ENCODE data around the gene GAK. TPM values are rescaled to one million over a fixed set of nuclear protein-coding genes. Genes with fewer than 3 reads are reported as not detected.

The GAK gene
- total and polyA plus RNA-seq, 2 of the 13 experiments (the other 11 are each of a cell fraction or from before 2014, with no cell fraction given) = 17.5 to 44.3 TPM

- TF ChIP-seq, protein P1, sequence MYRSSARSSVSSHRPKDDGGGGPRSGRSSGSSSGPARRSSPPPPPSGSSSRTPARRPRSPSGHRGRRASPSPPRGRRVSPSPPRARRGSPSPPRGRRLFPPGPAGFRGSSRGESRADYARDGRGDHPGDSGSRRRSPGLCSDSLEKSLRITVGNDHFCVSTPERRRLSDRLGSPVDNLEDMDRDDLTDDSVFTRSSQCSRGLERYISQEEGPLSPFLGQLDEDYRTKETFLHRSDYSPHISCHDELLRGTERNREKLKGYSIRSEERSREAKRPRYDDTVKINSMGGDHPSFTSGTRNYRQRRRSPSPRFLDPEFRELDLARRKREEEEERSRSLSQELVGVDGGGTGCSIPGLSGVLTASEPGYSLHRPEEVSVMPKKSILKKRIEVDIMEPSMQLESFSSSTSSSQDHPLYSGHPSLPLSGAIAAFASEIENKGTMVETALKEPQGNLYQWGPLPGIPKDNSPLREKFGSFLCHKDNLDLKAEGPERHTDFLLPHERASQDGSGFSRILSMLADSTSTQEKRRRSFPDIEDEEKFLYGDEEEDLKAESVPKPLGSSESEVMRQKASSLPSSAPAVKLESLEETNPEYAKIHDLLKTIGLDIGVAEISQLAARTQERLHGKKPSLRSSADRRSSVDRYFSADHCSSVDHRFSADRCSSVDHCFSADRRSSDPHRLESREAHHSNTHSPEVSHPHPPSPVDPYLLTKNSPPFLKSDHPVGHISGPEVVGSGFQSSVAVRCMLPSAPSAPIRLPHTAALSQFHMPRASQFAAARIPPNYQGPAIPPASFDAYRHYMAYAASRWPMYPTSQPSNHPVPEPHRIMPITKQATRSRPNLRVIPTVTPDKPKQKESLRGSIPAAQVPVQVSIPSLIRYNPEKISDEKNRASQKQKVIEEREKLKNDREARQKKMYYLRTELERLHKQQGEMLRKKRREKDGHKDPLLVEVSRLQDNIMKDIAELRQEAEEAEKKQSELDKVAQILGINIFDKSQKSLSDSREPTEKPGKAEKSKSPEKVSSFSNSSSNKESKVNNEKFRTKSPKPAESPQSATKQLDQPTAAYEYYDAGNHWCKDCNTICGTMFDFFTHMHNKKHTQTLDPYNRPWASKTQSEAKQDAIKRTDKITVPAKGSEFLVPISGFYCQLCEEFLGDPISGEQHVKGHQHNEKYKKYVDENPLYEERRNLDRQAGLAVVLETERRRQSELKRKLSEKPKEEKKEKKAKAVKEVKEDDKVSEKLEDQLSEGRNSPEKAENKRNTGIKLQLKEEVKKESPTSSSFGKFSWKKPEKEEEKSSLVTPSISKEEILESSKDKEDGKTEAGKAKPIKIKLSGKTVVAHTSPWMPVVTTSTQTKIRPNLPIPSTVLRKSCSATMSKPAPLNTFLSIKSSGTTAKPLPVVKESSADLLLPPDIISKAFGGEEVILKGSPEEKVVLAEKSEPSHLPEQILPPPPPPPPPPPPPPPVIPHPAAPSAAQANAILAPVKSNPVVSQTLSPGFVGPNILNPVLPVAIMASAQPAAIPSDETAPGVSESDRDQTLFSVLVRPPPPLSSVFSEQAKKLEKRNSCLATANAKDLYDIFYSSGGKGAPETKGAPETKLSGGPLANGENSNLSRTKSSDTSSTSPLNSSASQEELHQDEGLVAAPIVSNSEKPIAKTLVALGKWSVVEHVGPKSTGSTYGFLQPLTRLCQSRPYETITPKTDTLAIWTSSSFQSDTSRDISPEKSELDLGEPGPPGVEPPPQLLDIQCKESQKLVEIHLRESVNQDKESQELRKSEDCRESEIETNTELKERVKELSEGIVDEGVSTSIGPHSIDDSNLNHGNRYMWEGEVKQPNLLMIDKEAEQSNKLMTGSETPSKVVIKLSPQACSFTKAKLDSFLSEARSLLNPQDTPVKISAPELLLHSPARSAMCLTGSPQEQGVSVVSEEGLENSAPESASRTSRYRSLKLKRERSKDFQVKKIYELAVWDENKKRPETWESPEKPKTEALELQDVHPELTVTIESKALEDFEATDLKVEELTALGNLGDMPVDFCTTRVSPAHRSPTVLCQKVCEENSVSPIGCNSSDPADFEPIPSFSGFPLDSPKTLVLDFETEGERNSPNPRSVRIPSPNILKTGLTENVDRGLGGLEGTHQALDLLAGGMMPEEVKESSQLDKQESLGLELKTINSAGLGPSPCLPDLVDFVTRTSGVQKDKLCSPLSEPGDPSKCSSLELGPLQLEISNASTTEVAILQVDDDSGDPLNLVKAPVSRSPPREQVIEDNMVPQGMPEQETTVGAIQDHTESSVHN (CRISPR knock-in tag; IDR thresholded peaks at IDR 0.05) = no peak
These were observed 52.4 kb downstream of the GAK start (continued) for GRCh38 chr4:879729-880077.

DNA sequence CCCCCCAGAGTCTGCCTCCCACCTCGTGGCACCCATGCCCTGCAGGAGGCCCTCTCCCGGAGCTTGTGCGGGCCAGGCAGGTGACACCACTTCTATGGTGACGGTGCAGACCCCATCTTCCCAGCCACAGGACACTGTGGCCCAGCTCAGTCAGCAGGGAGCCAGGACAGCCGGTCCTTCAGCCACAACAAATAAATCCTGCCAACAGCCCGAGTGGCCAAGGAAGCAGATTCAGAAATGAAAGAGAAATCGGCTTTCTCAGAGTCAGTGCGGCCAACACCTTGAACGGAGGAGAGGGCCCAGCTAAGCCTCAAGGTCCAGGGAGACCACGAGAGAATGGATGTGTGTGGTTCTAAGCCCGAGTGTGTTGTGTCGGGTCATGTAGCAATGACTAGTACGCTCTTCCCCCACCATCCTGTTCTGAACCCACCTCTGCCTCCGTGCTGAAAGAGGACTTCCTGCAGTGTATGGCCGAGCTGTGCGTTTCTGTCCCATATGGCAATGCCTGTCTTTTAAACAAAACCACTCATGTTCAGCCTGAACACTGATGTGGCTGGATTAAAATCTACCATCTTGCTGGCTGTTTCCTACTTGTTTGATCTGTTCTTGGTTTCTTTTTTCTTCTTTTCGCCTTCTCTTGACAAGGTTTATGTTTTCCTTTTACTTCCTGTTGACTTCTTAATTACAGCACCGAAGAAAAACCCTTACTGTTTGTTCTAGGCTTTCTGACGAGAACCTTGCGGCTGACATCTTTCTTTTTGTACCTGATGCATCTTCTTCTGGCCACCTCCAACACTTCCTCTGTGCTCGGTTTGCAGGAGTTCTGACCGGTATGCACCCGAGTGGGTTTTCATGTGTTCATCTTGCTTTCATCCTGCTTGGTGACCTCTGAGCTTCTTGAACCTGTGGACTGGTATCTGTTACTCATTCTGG, 53.1 kb downstream of the GAK start:
- Histone ChIP-seq H4K20me1 (ENCODE audit: insufficient read depth, low read length) (no peaks in the 10 kb centered on the region), H3K27me3 (ENCODE audit: control insufficient read depth in 1 of 2, insufficient read depth in 2 of 2, low read length in 2 of 2) (no peaks in the 10 kb centered on the region), H3K4me2 (ENCODE audit: low read depth, low read length) (no peak overlapping the region), H3K79me2 (ENCODE audit: insufficient read depth, low read length) (no peaks in the 10 kb centered on the region), H3K36me3 (replicated peaks in 1 of 2; ENCODE audit: control insufficient read depth in 1 of 2, insufficient read depth in 2 of 2, low read length in 2 of 2) (peaks cover 11 to 30% of the 10 kb centered on the region in 2 experiments; a peak in 4 of 5 replicates), H3K27ac (ENCODE audit: extremely low read length, insufficient read depth, low read length) (no peak overlapping the region), H2AFZ (ENCODE audit: low read length) (no peak overlapping the region), H3K4me1 (ENCODE audit: insufficient read depth, low read length) (peaks cover 22% of the 10 kb centered on the region), H3K9me3 (ENCODE audit: low read length) (no peaks in the 10 kb centered on the region), H3K9ac (ENCODE audit: insufficient read depth, low read depth, low read length) (no peak overlapping the region), H3K4me3 (replicated peaks in 1 of 3; ENCODE audit: insufficient read depth in 1 of 3, low read depth in 2 of 3, low read length in 3 of 3) (no peak overlapping the region)
- in situ Hi-C loops (cut with HindIII; ENCODE audit: extremely low pct_ligation_motif_present, low pct_unique_long_range_greater_than_20kb) = no loop called here
- BruUV-seq (replicated peaks) = no TSS peak
- POLR2A ChIA-PET = no interaction called here
- CTCF ChIA-PET (ENCODE audit: low intra/inter-chr PET ratio, low total read pairs) = no interaction called here
- WGBS (ENCODE audit: low lambda C conversion rate) = 95% methylated on average over 21 of the region's 23 CpGs
- ATAC-seq (no peak), FAIRE-seq (no peak), DNase-seq (ENCODE audit: low spot score) (no peak)
- intact Hi-C loops (cut with micrococcal nuclease; ENCODE audit: unreplicated experiment) = no loop called here
- no peak for TF ChIP-seq ZBTB14 (CRISPR knock-in tag; IDR thresholded peaks at IDR 0.05)
- no peak for TF ChIP-seq ZFP1 (CRISPR knock-in tag; IDR thresholded peaks at IDR 0.05)
- TF ChIP-seq THAP9 (CRISPR knock-in tag; IDR thresholded peaks at IDR 0.05; ENCODE audit: borderline replicate concordance) = no peak
- TF ChIP-seq RBFOX2 (IDR thresholded peaks at IDR 0.05; ENCODE audit: low read depth, low read length) = no peak
- TF ChIP-seq RFX1 (IDR thresholded peaks at IDR 0.05) = no peak
- TF ChIP-seq, protein P2, sequence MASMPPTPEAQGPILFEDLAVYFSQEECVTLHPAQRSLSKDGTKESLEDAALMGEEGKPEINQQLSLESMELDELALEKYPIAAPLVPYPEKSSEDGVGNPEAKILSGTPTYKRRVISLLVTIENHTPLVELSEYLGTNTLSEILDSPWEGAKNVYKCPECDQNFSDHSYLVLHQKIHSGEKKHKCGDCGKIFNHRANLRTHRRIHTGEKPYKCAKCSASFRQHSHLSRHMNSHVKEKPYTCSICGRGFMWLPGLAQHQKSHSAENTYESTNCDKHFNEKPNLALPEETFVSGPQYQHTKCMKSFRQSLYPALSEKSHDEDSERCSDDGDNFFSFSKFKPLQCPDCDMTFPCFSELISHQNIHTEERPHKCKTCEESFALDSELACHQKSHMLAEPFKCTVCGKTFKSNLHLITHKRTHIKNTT (CRISPR knock-in tag; IDR thresholded peaks at IDR 0.05) = no peak
- TF ChIP-seq KDM1A (CRISPR knock-in tag; IDR thresholded peaks at IDR 0.05) = no peak
